Left lobe of liver (tissue), 2 donors: Measurements from ENCODE around the gene NABP1. TPM values are rescaled to one million over a fixed set of nuclear protein-coding genes. Genes with fewer than 3 reads are reported as not detected.

Source experiments
- ATAC-seq: fragments of 200-7000 bp; cut with Tn5 transposase; one replicate; pipeline ENCODE4 v1.9.1; 2020; ENCODE audit warnings: mild to moderate bottlenecking, moderate library complexity
- DNase-seq: peaks from one replicate; pipeline ENCODE4 v3.0.0-alpha.2; 2020; ENCODE audit warnings: low spot score
- total RNA-seq: library from RNA; stranded (reverse); gene quantifications from one replicate; pipeline ENCODE4 v1.2.1, GENCODE V29; 2021
- donor health status: DM: no; HTN: no; CAD: no; lungs with moderate emphysema.
- donor health status: DM: no; HTN: yes; CAD: no.

Gene NABP1
- total RNA-seq, 1 donor from 2014 or later, result 5.9 TPM

DNA sequence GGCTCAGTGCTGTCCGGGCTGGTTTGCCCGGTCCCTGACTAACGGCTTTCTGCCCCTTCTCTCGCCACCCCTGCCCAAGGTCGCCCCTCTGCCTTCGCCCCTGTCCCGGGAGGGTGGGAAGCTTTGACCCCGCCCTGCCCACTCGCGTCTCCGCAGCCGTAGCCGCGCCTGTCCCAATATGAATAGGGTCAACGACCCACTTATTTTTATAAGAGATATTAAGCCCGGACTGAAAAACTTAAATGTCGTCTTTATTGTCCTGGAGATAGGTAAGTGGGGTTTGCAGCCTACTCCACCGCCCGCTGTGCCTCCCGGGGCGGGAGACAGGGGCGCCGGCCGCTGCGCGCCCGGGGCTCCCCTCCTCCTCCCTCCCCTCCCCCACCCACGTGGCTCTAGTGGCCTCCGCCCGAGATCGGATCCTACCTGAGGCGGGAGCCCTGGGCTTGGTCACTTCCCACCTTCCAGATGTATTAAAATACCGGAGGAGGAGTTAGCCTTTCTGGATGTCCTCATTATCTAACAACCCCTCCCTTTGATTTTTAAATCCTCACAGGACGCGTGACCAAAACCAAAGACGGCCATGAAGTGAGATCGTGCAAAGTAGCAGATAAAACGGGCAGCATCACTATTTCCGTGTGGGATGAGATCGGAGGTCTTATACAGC is 633 bp downstream of the NABP1 start:
- ATAC-seq (peak; percentile 29), DNase-seq (peak; percentile 66)

DNA sequence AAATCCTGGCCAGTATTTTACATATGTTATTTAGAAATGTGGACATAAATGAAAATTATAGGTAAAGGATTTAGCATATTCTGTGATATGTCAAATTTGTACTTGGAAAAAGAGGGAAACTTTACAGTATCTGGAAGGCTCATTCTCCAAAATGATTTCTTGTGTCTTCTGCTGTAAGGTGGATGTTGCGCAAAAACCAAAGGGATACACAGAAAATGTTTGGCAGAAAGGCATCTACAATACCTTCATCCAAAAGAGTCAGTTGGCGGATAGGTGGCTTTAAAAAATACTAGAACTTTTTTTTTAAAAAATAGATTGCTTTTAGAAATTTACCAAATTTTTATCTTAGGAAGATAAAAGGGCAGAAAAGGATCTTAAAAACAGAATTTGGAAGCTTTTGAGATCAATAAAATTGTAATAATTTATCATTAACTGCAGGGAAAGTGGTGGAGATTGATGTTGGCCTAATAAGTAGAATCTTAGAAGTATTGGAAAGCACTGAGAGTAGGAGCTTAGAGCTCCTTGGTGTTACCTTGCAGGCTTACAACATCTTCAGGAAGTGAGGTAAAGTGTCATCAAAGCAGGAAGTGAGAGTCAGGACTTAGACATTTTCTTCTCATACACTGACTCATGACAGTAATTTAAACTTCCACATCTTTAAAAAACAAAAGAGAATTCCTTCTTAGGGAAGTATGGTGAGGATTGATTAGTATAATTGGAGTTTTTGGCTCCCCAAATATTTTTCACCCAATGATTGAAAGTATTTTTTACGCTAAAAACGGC is 2.1 kb downstream of the NABP1 start:
- DNase-seq, result no peak
- ATAC-seq, result no peak

DNA sequence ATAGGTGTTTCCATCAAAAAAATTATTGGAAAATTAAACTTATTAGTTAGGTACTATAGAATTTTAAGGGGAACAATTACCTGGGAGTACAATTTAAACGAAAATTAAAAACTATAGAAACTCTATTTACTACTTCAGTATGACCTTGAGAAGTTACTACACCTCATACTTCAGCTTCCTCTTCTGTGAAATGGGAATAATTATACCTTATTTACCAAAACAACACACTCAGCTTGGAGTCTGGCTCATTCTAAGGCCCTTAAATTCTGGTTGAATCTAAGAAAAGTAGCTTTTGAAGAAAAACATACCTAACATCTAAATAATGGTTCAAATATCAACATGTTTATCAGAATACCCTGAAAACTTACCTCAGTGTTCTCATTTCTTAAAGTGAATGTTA is 2.7 kb downstream of the NABP1 start:
- DNase-seq (no peak), ATAC-seq (no peak)

GRCh38 chr2:191682126-191682525 is 4.2 kb downstream of the NABP1 start:
- DNase-seq (no peak), ATAC-seq (no peak)

DNA sequence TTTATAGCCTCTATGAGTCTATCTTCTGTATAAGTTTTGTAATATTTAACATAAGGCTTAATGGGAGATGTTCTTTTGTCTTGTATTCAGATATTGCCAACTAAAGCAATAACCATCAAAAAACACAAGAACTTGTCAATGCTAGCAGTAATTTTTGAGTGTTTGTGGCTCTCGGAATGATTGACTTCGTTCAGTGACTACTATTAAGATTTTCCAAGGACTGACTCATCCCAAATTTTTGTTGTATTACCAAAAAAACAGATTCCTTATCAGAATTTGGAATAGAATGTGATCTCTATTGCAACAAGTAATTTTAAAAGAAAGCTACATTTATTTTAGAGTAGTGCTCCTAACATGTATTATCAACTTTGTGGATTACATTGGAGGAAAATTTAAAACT is 8.1 kb downstream of the NABP1 start:
- ATAC-seq (no peak), DNase-seq (no peak)

DNA sequence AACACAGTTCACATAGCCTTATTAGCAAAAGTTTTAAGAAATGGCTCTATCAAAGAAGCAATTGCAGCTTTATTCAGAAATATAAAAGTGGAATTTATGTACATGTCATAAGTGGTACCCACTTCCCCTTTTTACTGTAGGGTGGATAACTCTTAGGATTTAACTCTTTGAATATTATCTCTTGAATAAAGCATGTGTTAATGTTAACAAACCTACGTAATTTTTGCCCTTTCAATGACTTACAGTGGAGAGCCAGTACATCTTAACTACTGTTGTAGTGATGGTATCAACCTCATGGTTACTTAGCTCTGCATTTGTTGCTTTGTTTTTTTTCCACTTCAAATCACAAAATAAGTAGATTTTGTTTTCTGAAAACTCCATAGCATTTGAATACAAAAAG is 8.8 kb downstream of the NABP1 start:
- DNase-seq (no peak), ATAC-seq (no peak)

- ATAC-seq (no peak), DNase-seq (no peak)
These were observed 9.9 kb downstream of the NABP1 start for GRCh38 chr2:191687867-191688266.

DNA sequence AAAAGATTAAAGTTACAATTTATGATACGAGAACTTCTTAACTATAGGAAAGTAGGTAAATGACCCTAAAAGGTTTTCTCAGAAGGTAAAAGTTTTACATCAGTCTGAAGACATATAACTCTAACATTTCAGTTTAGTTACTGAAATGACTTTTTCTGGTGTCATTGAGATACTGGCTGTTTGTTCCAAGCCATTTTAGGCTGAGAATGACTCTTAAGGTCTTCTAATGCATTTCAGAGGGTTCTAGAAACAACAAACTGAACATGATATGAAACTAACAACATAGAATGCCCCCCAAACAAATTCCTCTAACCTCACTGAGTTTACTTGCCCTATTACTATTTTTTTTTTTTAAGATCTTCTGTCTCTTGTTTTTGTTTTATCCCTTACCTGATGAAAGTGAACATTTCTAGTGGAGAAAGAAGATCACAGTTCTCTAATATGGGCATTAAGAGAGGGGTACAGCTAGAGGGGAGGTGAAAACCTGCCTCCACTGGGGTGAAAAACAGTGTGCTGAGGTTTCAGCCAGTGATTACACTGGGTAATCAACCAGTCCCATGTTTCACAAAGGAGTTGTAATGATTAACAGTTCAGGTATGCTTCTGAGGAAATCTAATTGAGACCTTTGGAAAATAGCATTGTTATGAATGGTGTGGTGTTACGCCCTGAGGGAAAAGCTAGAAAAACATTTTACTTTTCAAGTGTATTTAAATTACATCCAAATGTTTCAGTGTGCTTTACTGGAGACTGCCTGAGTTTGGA is 11.2 kb downstream of the NABP1 start:
- no peak for DNase-seq
- ATAC-seq, result peak; percentile 82

GRCh38 chr2:191690327-191690726 is 12.4 kb downstream of the NABP1 start:
- DNase-seq (no peak), ATAC-seq (no peak)

GRCh38 chr2:191691016-191691735 is 13.2 kb downstream of the NABP1 start:
- peak; percentile 92 for ATAC-seq
- DNase-seq, result no peak

- ATAC-seq (peak; percentile 10), DNase-seq (no peak)
These were observed 14.0 kb downstream of the NABP1 start for GRCh38 chr2:191691898-191692297.

GRCh38 chr2:191692502-191693115 is 14.7 kb downstream of the NABP1 start:
- no peak for ATAC-seq

DNA sequence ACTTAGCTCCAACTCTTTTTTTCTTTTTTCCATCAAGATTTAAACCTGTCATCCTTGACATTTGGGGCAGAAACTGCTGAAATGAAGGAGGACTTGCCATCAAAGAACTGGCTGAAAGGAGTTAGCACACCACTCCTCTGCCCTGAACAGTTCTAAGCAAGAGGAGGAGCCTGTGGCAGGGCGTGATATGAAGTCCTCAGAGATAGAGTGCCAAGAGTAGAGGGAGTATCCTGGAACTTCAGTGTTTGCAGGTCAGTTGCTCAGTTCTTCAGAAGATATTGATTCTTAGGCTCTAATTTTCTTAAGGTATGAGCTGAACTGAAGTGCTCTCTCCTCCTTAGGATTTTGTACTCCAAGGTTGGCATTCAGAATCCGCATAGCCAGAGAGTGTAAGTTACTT is 15.2 kb downstream of the NABP1 start:
- DNase-seq (no peak), ATAC-seq (no peak)

More at GRCh38 chr2:191692502-191693115, 14.7 kb downstream of the NABP1 start:
- no peak for DNase-seq

GRCh38 chr2:191693778-191694177 is 15.8 kb downstream of the NABP1 start:
- DNase-seq (no peak), ATAC-seq (no peak)

DNA sequence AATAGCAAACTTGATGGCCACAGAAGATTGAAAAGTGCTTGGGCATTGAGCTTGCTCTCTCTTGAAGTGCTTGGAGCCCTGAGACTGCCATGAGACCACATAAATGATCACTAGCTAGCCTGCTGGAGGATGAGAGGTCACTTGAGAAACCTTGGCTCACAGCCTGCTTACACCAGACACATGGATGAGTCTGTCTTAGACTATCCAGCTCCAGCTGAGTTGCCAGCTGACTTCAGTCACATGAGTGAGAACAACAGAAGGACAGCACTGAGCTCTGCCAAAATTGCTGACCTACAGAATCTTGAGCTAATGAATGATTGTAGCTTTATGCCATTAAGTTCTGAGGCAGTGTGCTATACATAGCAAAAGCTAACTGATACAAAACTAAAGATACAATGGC is 18.1 kb downstream of the NABP1 start:
- DNase-seq (peak; percentile 50), ATAC-seq (peak; percentile 74)

DNA sequence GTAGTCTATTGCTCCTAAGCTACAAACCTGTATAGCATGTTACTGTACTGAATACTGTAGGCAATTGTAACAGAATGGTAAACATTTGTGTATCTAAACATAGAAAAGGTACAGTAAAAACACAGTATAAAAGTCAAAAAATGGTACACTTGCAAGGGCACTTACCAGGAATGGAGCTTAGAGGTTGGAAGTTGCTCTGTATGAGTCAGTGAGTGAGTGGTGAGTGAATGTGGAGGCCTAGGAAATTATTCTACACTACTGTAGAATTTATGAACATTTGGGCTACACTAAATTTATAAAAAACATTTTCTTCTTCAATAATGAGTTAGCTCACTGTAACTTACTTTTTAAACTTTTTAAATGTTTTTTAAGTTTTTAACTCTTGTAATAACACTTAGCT is 19.0 kb downstream of the NABP1 start:
- no peak for ATAC-seq
- no peak for DNase-seq

- DNase-seq (no peak), ATAC-seq (no peak)
These were observed 19.9 kb downstream of the NABP1 start for GRCh38 chr2:191697870-191698269.

- DNase-seq, result no peak
- ATAC-seq, result no peak
These were observed 21.5 kb downstream of the NABP1 start for GRCh38 chr2:191699341-191699945.

DNA sequence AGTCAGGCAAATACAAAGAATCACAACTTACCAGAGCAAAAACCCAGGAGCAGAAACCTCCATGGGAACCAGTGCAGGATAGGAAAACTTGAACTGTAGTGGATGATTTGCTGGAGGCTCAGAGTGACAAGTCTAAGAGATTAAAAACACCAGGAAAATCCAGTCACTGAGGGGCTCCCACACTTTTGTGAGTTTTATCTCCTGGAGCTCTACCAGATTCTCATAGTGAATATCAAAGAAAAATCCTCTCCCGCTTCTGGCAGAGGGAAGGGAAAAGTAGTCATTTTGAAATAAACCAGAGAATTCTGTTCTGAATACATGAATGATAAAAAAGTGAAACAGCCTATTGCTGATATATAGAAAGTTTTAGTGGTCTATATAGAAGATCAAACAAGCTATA is 23.1 kb downstream of the NABP1 start:
- no peak for DNase-seq
- no peak for ATAC-seq

DNA sequence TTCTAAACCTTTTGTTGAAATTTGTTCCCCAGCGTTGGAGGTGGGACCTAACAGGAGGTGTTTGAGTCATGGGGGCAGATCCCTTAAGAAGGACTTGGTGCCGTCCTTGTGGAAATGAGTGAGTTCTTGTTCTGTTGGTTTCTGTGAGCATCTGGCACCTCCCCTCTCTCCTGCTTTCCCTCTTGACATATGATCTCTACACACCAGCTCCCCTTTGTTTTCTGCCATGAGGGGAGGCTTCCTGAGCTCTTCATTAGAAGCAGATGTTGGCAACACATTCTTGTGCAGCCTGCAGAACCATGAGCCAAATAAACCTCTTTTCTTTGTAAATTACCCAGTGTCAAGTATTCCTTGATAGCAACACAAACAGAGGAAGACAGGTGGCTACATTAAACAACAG is 23.8 kb downstream of the NABP1 start:
- ATAC-seq, result no peak
- DNase-seq, result no peak
